MV-4-11 (cell line): ENCODE measurements around the gene ARHGEF1.
"Not testable (repeated sequence)": the region's sequence is repeated elsewhere in the genome, so short reads cannot be mapped to it uniquely, and the experiment has no call there.

Source experiments
- DNase-seq: peaks from one replicate; lab custom pipeline; 2025; lab: John Stamatoyannopoulos, UW

ARHGEF1 gene

GRCh38 chr19:41905273-41906002 is 22.5 kb downstream of the ARHGEF1 start:
- DNase-seq = no peak

- DNase-seq = no peak
Measured at GRCh38 chr19:41906271-41906670, 23.3 kb downstream of the ARHGEF1 start.

GRCh38 chr19:41906916-41907680 is 24.1 kb downstream of the ARHGEF1 start:
- DNase-seq = no peak

GRCh38 chr19:41907994-41908615 is 25.1 kb downstream of the ARHGEF1 start:
- DNase-seq = no peak

GRCh38 chr19:41908724-41909464 is 25.9 kb downstream of the ARHGEF1 start:
- DNase-seq = no peak

- no peak for DNase-seq
Measured at GRCh38 chr19:41909706-41910105, 26.7 kb downstream of the ARHGEF1 start.

- DNase-seq = no peak
Measured at GRCh38 chr19:41910240-41910991, 27.4 kb downstream of the ARHGEF1 start.

GRCh38 chr19:41910992-41911888 is 28.3 kb downstream of the ARHGEF1 start:
- no peak for DNase-seq

- DNase-seq = no peak
Measured at GRCh38 chr19:41911889-41912731, 29.1 kb downstream of the ARHGEF1 start.

GRCh38 chr19:41912899-41913537 is 30.0 kb downstream of the ARHGEF1 start:
- no peak for DNase-seq

GRCh38 chr19:41913538-41914423 is 30.8 kb downstream of the ARHGEF1 start:
- DNase-seq = no peak

- not testable (repeated sequence) for DNase-seq
Measured at GRCh38 chr19:41914424-41914834, 31.4 kb downstream of the ARHGEF1 start.

GRCh38 chr19:41915021-41915775 is 32.2 kb downstream of the ARHGEF1 start:
- DNase-seq = no peak

- DNase-seq = no peak
Measured at GRCh38 chr19:41915776-41916414, 32.9 kb downstream of the ARHGEF1 start.

- no peak for DNase-seq
Measured at GRCh38 chr19:41917676-41918075, 34.7 kb downstream of the ARHGEF1 start.

GRCh38 chr19:41918095-41918494 is 35.1 kb downstream of the ARHGEF1 start:
- DNase-seq = no peak
